Measurements from ENCODE around the gene MMP23B.
"Not testable (repeated sequence)": the region's sequence is repeated elsewhere in the genome, so short reads cannot be mapped to it uniquely, and the experiment has no call there.

DNA sequence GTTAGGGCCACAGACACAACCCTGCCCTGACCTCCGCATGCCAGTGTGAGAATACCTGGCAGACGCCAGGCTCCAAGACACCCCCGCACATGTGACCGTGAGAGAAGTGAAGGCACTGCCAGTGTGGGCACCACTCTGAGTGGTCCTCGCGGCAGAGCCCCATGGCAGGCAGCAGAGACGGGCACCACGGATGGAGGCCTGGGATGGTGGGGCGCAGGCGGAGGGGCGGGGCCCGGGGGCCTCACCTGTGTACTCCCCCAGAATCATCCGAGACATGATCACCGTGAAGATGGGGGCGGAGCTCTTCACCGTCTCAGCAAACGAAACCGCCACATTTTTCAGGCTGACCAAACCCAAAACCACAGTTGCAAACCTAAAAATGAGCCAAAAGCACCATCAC is 43.2 kb downstream of the MMP23B start:
- TF ChIP-seq CTCF, POLR2A (IDR thresholded peaks at IDR 0.05): not testable (repeated sequence)

Measured in heart left ventricle (tissue), 13 donors.